Dermis microvascular lymphatic vessel endothelial cell (primary cell): ENCODE data around the gene TPRN. TPM values are rescaled to one million over a fixed set of nuclear protein-coding genes. Genes with fewer than 3 reads are reported as not detected.

Experiments
- DNase-seq, 2 donors: peaks; one replicate each; pipeline versions ENCODE4 v3.0.0 to v3.0.0-alpha.2; 2010; ENCODE audit warnings: low read depth in 2 of 2
- total RNA-seq: library from RNA; depleted of rRNA; stranded (reverse); fragments of >200 nt; gene quantifications from 2 replicates; pipeline ENCODE4 v1.2.1, GENCODE V29; 2014

The TPRN gene
- total RNA-seq, 1 donor from 2014 or later = 3.3 TPM

DNA sequence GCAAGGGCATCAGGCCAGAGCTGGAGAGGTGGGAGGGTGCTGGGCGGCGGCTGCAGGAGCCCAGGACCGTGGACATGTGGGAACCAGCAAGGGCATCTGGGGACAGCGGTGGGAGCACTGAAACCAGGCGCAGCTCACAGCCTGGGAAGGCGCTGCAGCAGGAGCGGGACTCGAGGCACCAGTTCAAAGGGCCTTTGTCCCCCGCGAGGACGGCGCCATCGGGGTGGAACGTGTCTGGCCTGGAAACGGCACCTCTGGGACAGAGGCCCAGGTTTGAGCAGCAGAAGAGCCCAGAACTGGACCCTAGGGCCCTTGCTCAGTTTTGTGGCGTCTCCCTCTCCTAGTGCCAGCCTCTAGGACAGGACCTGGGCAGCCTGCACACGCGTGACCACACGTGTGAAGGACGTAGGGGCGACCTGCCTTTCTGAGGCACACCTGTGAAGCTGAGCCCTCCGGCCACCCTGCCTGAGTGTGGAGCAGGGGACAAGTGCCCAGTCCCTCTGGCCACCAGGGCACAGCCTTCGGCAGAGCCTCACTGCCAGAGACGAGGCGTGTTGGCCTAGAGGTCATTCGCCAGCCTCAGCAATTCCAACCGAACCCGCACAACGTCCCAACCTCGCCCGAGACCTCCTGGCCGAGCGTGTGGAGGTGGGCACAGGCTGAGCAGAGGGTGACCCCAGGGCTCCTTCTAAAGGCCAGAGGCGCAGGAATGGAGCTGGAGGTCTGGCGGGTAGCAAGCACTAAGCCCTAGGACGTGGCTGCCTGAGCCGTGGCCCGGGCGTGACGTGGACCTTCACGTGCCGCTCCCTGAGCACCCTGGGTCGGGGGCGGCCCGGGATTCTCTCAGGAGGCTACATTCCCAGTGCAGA lies 26.5 kb downstream of the TPRN start:
- DNase-seq = no peak

DNA sequence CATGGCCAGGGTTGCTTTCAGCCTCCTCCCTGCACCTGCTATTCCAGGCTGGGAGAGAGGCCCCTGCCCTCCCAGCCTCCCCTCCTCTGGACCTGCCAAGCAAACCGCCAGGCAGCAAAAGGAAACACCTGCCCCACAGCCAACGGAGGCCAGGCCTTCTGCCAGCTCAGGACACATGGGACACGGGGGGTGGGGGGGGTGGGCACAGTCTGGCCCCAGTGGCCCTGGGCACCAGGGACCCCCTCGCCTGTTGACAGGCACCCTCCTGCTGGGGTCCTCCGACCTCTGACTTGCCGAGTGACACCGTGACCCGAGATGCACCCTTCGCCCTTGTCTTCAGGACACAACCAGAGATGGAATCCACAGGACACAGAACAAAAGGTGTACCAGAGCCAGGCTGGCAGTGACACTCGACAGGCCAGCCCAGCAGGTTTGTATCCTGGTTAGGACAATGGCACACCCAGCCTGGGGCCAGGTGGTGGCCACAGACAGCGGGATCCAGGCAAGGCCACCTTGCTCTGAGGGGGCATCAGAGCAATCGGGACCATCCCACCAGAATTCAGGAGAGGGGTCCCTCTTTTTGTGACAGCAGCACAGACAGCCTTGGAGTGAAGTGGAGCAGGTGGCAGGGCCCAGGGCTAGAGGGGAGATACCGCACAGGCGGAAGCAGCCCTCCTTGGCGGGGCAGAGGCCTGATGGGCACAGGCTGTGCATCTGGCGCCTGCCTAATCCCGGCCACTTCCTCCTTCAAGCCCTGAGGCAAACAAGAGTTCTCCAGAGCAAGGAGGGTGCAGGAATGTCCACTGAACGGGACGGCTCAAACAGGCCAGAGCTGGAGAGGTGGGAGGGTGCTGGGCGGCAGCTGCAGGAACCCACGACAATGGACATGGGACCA lies 27.4 kb downstream of the TPRN start:
- DNase-seq = no peak

DNA sequence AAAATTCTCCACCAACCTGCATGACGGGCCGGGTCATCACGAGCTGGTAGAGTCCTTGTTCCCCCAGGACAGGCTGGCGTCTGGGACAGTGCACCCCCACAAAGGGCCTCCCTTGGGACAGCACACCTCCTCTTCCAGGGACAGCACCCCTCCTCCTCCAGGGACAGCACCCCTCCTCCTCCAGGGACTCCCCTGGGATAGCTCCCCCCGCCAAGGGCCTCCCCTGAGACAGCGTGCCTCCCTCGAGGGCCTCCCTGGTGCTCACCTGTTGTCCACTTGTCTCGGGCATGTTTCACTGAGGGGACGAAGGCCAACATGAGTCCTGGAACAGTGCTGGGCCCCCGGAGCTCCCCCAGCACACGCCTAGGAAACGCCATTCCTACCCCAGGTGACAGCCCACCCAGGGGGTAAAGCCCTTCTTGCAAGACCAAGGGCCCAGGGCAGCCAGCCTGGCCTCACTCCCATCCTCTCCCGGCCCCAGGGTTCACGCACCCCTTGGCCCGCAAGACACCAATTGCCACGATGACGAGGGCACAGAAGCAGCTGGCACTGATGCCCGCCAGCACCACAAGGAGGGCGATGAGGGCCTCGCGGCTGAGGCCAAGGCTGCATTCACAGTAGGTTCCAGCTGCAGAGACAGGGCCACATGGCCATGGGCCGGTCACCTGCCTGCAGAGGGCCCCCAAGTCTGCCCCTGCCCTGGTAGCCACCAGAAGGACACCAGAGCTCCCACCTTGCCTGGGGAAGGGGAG lies 29.2 kb downstream of the TPRN start:
- no peak for DNase-seq

DNA sequence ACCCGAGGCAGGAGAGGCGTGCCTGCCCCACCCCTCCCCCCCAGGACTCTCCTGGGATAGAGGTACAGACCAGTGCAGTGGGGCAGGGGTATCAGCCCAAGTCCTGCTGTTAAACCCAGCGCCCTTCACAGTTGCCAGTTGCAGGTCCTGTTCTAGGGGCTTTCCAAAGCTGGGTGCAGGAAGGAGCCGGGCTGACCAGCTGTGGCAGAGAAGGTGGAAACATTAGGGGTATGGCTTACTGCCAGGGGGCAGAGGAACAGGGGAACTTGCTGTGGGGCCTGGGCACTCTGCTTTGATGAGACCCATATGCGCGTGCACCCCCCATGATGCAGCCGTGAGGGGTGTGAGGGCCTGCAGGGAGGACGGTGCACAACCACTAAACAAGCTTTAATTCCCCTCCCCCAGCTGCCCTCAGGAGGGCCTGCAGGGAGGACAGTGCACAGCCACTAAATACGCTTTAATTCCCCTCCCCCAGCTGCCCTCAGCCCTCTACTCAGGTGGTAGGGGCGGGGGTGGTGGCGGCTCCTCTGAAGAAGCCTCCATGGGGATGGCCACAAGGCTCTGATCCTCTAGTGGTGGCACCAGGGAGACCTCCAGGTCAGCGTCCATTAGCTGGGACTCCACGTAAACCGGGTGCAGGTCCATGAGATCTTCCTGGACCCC lies 29.9 kb downstream of the TPRN start:
- no peak for DNase-seq

DNA sequence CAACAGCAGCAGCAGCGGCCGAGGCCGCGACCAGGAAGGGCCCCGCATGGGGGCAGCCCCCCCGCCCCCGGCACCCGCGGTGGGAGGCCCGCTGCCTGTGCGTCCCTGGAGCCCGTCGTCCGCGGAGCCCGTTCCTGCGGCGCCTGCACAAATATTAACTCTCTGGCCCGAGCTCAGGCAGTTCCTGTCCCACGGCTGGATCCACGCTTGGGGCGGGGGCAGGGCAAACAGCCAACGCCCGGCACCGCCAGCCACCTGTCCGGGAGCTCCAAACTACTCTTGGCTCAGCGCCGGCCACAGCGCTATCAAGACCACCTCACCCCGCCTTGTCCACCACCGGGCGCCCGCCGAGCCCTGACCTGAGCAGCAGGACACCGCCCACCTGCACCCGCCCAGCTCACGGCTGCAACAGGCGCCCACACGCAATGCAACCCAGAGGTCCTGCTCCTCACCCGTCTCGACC lies 30.6 kb downstream of the TPRN start, which contains the start of gene LRRC26:
Gene LRRC26 (minus strand): TSS at position 156 of the 463 bp plus-strand sequence. CDS start 108 bp downstream, at position 48.
- no peak for DNase-seq

DNA sequence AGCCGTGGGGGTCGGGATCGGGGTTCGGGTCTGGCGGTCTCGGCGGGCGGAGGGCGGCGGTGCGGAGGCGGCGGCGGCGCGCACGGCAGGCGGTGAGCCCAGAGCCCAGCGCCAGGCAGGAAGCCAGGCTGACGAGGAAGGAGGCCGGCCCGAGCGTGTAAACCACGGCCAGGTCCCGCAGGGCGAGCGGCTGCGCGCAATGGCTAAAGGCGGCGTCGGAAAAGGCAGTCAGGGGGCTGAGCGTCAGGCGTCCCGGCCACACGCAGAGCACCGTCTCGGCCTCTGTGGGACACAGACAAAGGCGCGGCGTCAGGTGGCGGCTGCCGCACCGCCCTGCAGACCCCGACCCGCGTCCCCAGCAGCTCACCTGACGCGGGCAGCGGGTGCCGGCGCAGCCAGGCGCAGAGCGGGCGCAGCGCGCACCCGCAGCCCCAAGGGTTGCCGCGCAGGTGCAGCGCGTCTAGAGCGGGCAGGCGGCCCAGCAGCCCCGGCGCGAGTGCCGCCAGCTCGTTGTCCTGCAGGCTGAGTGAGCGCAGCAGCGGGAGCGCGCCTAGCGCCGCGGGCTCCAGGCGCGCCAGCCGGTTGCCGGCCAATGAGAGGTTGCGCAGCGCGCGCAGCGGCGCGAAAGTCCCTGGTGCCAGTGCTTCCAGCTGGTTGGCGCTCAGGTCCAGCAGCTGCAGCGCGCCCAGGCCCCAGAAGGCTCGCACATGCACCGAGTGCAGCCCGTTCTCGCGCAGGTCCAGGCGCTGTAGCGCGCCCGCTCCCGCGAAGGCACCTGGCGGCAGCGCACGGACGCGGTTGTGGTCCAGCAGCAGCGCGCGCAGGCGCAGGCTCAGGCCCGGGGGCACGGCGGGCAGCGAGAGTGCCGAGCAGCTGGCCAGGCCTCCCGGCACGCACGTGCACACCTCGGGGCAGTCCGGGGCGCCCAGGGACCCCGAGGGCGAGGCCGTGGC lies 31.4 kb downstream of the TPRN start:
- DNase-seq = peak; percentile 25 to 74

DNA sequence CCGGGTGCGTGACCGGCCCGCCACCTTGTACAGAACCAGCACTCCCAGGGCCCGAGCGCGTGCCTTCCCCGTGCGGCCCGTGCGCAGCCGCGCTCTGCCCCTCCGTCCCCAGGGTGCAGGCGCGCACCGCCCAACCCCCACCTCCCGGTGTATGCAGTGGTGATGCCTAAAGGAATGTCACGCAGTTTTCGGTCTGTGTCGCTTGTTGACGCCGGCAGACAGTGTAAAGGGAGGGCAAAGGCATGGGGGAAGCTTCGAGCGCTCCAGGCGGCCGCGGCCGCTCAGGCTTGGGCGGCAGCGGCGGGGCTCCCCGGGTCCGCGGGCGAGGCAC lies 32.0 kb downstream of the TPRN start:
- DNase-seq = no peak

DNA sequence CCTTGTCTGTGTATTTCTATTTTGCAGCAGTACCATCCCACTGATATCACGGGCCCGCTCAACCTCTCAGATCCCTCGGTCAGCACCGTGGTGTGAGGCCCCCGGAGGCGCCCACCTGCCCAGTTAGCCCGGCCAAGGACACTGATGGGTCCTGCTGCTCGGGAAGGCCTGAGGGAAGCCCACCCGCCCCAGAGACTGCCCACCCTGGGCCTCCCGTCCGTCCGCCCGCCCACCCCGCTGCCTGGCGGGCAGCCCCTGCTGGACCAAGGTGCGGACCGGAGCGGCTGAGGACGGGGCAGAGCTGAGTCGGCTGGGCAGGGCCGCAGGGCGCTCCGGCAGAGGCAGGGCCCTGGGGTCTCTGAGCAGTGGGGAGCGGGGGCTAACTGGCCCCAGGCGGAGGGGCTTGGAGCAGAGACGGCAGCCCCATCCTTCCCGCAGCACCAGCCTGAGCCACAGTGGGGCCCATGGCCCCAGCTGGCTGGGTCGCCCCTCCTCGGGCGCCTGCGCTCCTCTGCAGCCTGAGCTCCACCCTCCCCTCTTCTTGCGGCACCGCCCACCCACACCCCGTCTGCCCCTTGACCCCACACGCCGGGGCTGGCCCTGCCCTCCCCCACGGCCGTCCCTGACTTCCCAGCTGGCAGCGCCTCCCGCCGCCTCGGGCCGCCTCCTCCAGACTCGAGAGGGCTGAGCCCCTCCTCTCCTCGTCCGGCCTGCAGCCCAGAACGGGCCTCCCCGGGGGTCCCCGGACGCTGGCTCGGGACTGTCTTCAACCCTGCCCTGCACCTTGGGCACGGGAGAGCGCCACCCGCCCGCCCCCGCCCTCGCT lies 32.6 kb downstream of the TPRN start:
- no peak for DNase-seq

DNA sequence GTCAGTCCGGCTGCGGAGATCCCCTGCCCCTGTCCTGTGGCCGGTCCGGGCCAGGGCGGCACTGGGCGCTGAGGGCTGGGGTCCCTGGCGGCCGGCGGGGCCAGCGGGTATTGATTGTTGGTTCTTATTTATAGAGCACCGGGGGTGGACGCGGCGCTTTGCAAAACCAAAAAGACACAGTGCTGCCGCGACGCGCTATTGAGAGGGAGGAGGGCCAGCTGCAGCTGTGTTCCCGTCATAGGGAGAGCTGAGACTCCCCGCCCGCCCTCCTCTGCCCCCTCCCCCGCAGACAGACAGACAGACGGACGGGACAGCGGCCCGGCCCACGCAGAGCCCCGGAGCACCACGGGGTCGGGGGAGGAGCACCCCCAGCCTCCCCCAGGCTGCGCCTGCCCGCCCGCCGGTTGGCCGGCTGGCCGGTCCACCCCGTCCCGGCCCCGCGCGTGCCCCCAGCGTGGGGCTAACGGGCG lies 33.2 kb downstream of the TPRN start:
- DNase-seq = no peak

DNA sequence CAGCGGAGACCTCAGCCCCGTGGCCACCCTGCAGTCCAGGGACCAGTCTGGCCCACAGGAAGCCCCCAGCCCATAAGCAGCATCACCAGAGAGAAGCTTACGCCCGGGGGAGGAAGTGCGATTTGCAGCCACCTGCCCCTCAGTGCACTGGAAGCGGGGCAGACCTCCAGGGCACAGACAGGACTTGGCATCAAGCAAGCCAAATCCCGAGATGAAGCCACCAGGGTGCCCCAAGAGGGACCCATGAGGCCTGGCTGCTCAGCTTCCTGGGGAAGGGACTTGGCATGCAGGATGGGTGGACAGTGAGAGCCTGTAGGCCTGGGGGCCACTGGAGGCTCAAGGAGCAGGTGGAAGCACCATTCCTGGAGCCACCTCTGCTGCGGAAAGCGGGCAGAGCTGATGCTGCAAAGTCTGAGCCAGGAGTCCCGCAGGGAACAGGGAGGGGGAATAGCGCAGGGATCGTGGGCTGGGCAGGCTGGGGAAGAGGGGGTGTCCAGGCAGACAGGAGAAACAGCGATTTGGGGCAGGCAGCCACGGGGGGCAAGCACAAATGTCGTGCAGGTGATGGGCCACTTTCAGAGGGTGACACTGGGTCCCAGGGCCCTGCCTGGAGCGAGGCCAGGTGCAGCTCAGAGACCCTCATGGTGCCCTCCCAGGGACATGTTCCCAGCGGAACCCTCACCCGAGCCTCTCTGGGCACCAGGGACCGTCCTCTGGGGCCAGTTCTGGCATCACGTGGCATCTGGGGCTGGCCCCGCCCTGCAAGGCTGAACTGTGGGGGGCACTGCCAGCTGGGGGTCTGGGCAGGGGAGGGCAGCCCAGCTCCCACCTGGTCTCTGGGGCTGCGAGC lies 33.9 kb downstream of the TPRN start:
- no peak for DNase-seq

DNA sequence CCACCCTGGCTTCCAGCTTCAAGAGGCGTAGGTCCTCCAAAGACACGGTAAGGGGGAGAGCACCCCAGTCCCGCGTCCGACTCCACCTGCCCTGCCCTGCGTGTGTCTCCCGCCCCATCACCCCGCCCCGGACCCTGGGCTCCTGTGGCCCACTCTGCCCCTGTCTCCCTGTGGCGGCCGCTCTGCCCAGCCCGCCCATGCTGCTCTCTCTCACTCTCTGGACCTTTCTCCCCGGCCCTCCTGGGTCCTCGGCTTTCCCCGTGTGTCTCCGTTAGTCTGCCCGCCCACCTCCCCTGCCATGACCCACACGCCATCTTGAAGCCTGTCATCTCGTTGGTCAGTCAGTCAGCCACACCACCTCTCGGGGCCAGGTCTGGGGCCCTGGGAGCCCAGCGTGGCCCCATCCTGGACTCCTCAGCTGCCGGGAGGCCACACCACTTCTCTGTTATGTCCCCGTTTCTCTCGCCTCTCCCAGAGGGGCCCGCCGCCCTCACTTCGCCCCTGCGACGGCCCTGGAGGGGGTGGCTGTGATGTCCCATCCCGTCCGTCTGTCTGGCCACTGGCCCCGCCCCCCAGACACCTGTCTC lies 35.2 kb downstream of the TPRN start:
- DNase-seq = no peak

DNA sequence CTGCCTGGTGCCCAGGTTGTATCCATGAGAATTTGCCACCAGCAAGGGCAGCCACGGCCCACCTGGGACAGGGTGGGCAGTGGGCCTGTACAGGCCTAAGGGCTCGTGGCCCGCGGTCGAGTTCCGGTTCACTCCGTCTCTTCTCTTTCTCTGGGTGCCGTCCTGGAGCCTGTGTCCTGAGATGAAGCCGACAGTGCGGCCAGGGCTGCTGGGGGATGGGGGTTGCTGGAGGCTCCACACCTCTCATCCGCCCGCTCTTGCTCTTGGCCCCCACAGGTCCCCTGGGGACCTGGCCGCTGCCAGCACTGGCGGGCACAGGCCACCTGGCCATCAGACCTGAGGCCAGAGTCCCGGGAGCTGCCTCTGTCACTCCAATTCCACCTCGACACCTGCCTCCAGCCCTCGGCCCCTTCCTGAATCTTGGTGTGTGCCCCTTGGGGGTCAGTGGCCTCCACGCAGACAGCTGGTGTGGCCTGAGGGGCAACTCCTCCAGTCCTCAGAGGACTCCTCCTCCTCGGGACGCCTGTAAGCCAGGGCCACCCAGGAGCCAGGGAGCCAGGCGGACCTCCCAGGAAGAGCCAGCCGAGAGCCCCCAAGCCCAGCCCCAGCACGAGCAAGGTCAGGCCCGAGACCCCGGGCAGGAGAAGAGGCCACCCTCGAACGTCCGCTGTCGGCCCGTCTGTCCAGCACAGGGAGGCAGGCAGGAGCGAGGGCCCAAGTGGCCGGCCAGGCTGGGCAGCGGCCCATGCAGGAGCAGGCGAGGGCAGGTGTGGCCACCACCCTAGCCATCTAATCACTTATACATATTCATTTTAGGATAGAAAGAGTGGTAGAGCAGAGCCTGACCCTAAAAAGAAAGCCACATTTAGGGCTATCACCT lies 35.9 kb downstream of the TPRN start:
- no peak for DNase-seq

DNA sequence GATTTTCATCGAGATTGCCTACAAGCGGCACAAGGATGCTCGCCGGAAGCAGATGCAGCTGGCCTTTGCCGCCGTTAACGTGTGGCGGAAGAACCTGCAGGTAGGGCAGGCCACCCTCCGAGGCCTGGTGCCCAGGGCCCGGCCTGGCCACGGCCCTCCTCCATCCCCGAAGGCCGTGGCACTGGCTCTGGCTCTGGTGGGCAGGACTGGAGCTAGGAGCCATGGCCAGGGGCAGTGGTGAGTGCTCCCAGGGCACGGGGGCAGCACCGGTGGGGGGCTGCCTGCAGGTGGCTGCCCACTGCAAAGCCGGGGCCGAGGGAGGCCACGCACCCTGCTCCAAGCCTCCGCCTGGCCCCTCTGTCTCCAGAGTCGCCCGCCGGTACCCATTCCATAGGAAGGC lies 36.7 kb downstream of the TPRN start:
- no peak for DNase-seq

DNA sequence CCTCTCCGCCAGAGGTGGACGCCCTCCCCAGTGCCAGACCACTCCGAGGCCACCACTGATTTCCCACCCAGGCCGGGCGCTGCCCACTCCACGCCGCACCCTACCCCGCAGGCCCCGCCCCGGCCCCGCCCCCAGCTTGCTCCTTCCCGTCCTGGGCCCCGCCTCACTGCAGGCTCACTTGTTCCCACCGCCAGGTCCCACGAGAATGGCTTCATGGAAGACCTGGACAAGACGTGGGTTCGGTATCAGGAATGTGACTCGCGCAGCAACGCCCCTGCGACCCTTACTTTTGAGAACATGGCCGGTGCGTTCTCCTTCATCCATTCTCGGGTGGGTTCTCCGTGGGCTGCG lies 37.2 kb downstream of the TPRN start:
- DNase-seq = peak in 1 of 2 donors; percentile 24

DNA sequence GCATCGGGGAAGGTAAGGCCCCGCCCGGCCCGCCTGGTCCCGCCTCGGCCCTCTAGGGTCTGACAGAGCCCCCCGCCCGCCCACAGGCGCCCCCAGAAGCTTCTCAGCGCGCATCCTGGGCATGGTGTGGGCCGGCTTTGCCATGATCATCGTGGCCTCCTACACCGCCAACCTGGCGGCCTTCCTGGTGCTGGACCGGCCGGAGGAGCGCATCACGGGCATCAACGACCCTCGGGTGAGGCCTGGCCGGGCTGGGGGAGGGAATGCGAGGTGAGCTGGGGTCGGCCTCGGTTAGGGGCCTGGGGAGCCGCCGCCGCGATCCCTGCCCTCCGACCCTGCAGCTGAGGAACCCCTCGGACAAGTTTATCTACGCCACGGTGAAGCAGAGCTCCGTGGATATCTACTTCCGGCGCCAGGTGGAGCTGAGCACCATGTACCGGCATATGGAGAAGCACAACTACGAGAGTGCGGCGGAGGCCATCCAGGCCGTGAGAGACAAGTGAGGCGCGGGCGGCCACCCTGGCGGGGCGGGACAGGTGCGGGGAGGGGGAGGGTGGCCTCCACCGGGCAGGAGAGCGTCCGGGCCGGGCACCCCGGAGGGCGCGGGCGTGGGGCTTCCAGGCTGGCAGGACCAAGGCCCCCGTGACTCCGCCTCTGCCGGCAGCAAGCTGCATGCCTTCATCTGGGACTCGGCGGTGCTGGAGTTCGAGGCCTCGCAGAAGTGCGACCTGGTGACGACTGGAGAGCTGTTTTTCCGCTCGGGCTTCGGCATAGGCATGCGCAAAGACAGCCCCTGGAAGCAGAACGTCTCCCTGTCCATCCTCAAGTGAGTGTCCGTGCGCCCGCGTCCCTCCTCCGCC lies 37.8 kb downstream of the TPRN start:
- DNase-seq = no peak
